Measurements from ENCODE around the gene GRIK2.

GRCh38 chr6:101458336-101458735 is 64.8 kb downstream of the GRIK2 start:
- TF ChIP-seq CTCF (IDR thresholded peaks at IDR 0.05) (no peak), POLR2A (IDR thresholded peaks at IDR 0.05) (no peak), POLR2AphosphoS5 (IDR thresholded peaks at IDR 0.05) (no peak), EP300 (IDR thresholded peaks at IDR 0.05; ENCODE audit: low read depth) (no peak)
